Stomach smooth muscle (tissue), 2 donors: ENCODE data around the gene ABTB2.

Experiments
- H3K27ac ChIP-seq: one replicate; pipeline ENCODE4 v1.7.0; 2013; ENCODE audit warnings: mild to moderate bottlenecking, low read length, inconsistent platforms
- H3K27me3 ChIP-seq, 2 donors: one replicate each; pipeline ENCODE4 v1.7.0; 2013; ENCODE audit warnings: low read length in 2 of 2; ENCODE audit not compliant: insufficient read depth in 2 of 2, control insufficient read depth in 1 of 2
- H3K36me3 ChIP-seq, 2 donors: one replicate each; pipeline ENCODE4 v1.7.0; 2013; ENCODE audit warnings: low read length in 2 of 2; ENCODE audit not compliant: control insufficient read depth in 2 of 2, insufficient read depth in 2 of 2
- H3K4me1 ChIP-seq: one replicate; pipeline ENCODE4 v1.7.0; 2013; ENCODE audit warnings: low read length; ENCODE audit not compliant: control insufficient read depth, insufficient read depth
- H3K4me3 ChIP-seq, 2 donors: one replicate each; pipeline ENCODE4 v1.7.0; 2013; ENCODE audit warnings: low read length in 2 of 2
- H3K9ac ChIP-seq, 2 donors: one replicate each; pipeline ENCODE4 v1.7.0; 2013; ENCODE audit warnings: low read length in 2 of 2, mild to moderate bottlenecking in 1 of 2
- H3K9me3 ChIP-seq, 2 donors: one replicate each; pipeline ENCODE4 v1.7.0; 2013; ENCODE audit warnings: low read length in 2 of 2; ENCODE audit not compliant: control insufficient read depth in 2 of 2
- donor health status: healthy.
- donor health status: Pancreatic carcinoma.

Gene ABTB2

DNA sequence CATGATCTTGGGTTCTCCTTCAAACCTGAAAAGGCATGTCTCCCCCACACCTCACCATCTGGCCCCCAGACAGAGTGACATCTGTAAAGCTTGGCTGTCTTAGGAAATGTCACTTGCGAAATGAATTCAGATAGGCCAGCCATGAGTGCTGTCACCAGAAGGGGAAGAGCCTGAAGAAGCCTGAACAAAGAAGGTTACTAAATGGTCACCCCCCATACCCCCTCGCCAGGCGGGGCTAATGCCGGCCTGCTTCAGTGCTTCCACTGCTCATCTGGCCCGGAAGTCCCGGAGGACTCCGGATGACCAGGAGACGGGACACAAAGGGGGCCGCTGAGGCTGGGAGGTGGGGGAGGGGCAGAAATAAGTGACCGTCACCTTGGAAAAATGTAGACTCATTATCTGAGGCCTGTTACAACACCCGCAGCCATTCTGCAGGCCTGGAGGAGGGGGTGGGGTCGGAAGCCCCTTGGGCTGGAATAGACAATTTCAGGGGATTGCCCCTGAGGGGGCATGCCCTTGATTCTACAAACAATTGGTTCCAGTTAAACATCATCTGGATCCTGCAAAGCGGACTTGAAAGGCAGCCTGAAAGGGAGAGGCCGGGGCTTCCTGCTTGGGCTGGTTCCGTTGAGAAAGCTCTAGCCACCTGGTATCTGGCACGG lies 209.2 kb downstream of the ABTB2 start:
- Histone ChIP-seq H3K4me1 (no peaks in the 10 kb centered on the region), H3K36me3 (peaks cover 36 to 59% of the 10 kb centered on the region in 2 donors)

GRCh38 chr11:34147581-34147980 lies 210.2 kb downstream of the ABTB2 start:
- Histone ChIP-seq H3K27me3 (no peaks in the 10 kb centered on the region), H3K4me3 (no peak overlapping the region), H3K9ac (no peak overlapping the region), H3K36me3 (peaks cover 46 to 63% of the 10 kb centered on the region in 2 donors), H3K27ac (no peak overlapping the region), H3K4me1 (no peaks in the 10 kb centered on the region), H3K9me3 (no peaks in the 10 kb centered on the region)

More for the DNA sequence above, 209.2 kb downstream of the ABTB2 start:
- Histone ChIP-seq H3K27ac (no peak overlapping the region), H3K9ac (no peak overlapping the region), H3K9me3 (no peaks in the 10 kb centered on the region), H3K27me3 (no peaks in the 10 kb centered on the region), H3K4me3 (no peak overlapping the region)

- Histone ChIP-seq H3K27ac (no peak overlapping the region), H3K9ac (no peak overlapping the region), H3K9me3 (no peaks in the 10 kb centered on the region), H3K4me3 (no peak overlapping the region), H3K27me3 (no peaks in the 10 kb centered on the region), H3K4me1 (no peaks in the 10 kb centered on the region), H3K36me3 (peaks cover 53 to 64% of the 10 kb centered on the region in 2 donors)
Observed at GRCh38 chr11:34146866-34147265, 210.9 kb downstream of the ABTB2 start.

GRCh38 chr11:34146411-34146810 lies 211.4 kb downstream of the ABTB2 start:
- no peaks in the 10 kb centered on the region for H3K9me3 ChIP-seq
- H3K9ac ChIP-seq = no peak overlapping the region
- H3K4me1 ChIP-seq = no peaks in the 10 kb centered on the region
- no peaks in the 10 kb centered on the region for H3K27me3 ChIP-seq
- H3K27ac ChIP-seq = no peak overlapping the region
- H3K36me3 ChIP-seq = peaks cover 58 to 67% of the 10 kb centered on the region in 2 donors
- H3K4me3 ChIP-seq = no peak overlapping the region

GRCh38 chr11:34145847-34146381 lies 211.9 kb downstream of the ABTB2 start:
- H3K9ac ChIP-seq = no peak overlapping the region
- peaks cover 63 to 72% of the 10 kb centered on the region in 2 donors for H3K36me3 ChIP-seq
- H3K27me3 ChIP-seq = no peaks in the 10 kb centered on the region
- H3K9me3 ChIP-seq = no peaks in the 10 kb centered on the region
- H3K27ac ChIP-seq = no peak overlapping the region
- no peak overlapping the region for H3K4me3 ChIP-seq
- no peaks in the 10 kb centered on the region for H3K4me1 ChIP-seq

DNA sequence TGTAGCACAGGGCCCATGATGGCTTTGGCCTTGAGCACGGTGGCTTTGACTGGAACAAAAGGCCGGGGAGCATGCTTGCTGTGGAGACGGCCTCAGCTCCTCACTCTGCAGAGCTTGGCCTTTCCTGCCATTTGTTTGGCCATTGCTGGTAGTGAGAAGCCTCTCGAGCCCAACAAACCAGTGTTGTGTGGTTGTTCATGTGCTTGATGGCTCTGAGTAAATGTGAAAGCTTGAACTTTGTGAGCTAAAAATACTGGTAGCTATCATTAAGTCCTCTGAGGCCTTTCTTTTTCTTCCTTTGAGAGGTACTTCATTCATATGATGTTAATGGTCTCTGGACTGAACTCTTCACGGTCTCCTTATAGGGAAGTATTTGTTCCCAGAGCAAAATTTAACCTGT lies 212.7 kb downstream of the ABTB2 start:
- Histone ChIP-seq H3K4me3 (no peak overlapping the region), H3K27ac (no peak overlapping the region), H3K9ac (no peak overlapping the region), H3K36me3 (peaks cover 71 to 81% of the 10 kb centered on the region in 2 donors), H3K9me3 (no peaks in the 10 kb centered on the region), H3K27me3 (no peaks in the 10 kb centered on the region), H3K4me1 (no peaks in the 10 kb centered on the region)

DNA sequence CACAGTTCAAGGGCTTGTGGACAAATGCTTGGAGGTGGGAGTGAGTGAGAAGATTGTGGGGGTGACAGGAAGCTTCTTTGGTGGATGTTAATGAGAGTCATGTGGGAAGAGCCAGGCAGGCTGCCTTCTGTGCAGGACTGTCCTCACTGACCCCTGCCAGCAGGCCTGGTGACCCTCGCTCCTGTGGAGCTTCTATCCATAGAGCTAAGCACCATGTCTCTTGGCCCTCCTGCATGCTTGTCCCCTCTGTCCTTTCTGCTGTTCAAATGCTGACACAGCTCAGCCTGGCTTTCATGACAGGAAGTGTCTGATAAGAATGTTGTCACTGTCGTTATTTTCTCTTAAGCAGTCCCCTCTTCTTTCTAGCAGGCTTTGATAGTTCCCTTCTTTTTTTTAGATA lies 214.8 kb downstream of the ABTB2 start:
- no peak overlapping the region for H3K27ac ChIP-seq
- H3K4me1 ChIP-seq = no peaks in the 10 kb centered on the region
- H3K9me3 ChIP-seq = no peaks in the 10 kb centered on the region
- no peak overlapping the region for H3K9ac ChIP-seq
- no peak overlapping the region for H3K4me3 ChIP-seq
- H3K27me3 ChIP-seq = no peaks in the 10 kb centered on the region
- peaks cover 74 to 87% of the 10 kb centered on the region in 2 donors for H3K36me3 ChIP-seq

DNA sequence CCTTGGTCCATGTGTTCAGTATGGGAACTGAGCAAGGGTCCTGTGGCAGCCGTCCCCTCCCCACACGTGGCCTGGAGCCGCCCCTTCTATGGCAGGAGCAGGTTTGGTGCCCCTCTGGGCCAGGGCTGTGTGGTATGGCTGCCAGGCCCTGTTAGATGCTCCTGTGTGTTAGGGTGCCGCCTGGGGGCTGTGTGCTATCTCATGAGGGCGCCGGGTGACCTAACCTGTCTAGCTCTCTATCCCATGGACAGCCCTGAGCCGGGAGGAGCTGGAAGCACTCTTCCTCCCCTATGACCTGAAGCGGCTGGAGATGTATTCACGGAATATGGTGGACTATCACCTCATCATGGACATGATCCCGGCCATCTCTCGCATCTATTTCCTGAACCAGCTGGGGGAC lies 217.7 kb downstream of the ABTB2 start:
- no peaks in the 10 kb centered on the region for H3K4me1 ChIP-seq
- peaks cover 78 to 86% of the 10 kb centered on the region in 2 donors for H3K36me3 ChIP-seq
- no peak overlapping the region for H3K27ac ChIP-seq
- H3K9ac ChIP-seq = no peak overlapping the region
- H3K27me3 ChIP-seq = no peaks in the 10 kb centered on the region
- no peak overlapping the region for H3K4me3 ChIP-seq
- no peaks in the 10 kb centered on the region for H3K9me3 ChIP-seq

GRCh38 chr11:34139346-34139745 lies 218.5 kb downstream of the ABTB2 start:
- no peaks in the 10 kb centered on the region for H3K9me3 ChIP-seq
- H3K36me3 ChIP-seq = peaks cover 76 to 86% of the 10 kb centered on the region in 2 donors

DNA sequence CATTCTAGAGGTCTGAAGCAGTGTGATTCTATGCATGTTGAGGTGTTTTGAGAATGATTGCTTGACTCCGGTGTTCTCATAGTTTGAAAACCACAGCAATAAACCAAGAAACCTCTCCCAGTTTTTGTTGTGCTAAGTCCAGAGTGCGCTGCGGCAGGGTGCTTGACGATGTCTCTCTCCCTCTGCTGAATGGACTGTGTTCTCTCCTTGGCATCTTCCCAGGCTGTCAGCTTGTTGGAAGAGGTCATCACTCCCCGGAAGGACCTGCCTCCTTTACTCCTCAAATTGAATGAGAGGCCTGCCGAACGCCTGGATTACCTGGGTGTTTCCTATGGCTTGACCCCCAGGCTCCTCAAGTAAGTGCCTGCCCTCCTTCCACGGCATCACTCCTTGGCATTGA lies 221.4 kb downstream of the ABTB2 start:
- Histone ChIP-seq H3K27ac (no peak overlapping the region), H3K9me3 (no peaks in the 10 kb centered on the region), H3K4me3 (no peak overlapping the region), H3K4me1 (no peaks in the 10 kb centered on the region), H3K36me3 (peaks cover 68 to 79% of the 10 kb centered on the region in 2 donors), H3K9ac (no peak overlapping the region), H3K27me3 (no peaks in the 10 kb centered on the region)

More at GRCh38 chr11:34139346-34139745, 218.5 kb downstream of the ABTB2 start:
- H3K27ac ChIP-seq = no peak overlapping the region
- no peak overlapping the region for H3K4me3 ChIP-seq
- no peaks in the 10 kb centered on the region for H3K4me1 ChIP-seq
- H3K27me3 ChIP-seq = no peaks in the 10 kb centered on the region
- H3K9ac ChIP-seq = no peak overlapping the region

GRCh38 chr11:34135439-34135838 lies 222.4 kb downstream of the ABTB2 start:
- no peak overlapping the region for H3K4me3 ChIP-seq
- H3K27ac ChIP-seq = no peak overlapping the region
- no peaks in the 10 kb centered on the region for H3K9me3 ChIP-seq
- H3K36me3 ChIP-seq = peaks cover 67 to 77% of the 10 kb centered on the region in 2 donors
- no peaks in the 10 kb centered on the region for H3K4me1 ChIP-seq
- H3K9ac ChIP-seq = no peak overlapping the region
- no peaks in the 10 kb centered on the region for H3K27me3 ChIP-seq
